Measurements from ENCODE around the gene CCT3. TPM values are rescaled to one million over a fixed set of nuclear protein-coding genes. Genes with fewer than 3 reads are reported as not detected.

The CCT3 gene
- total RNA-seq (2022; extraction: Qiagen RNA extraction; ENCODE audit: low read depth), result 400 to 434 TPM (median 426 TPM) in 5 replicates

DNA sequence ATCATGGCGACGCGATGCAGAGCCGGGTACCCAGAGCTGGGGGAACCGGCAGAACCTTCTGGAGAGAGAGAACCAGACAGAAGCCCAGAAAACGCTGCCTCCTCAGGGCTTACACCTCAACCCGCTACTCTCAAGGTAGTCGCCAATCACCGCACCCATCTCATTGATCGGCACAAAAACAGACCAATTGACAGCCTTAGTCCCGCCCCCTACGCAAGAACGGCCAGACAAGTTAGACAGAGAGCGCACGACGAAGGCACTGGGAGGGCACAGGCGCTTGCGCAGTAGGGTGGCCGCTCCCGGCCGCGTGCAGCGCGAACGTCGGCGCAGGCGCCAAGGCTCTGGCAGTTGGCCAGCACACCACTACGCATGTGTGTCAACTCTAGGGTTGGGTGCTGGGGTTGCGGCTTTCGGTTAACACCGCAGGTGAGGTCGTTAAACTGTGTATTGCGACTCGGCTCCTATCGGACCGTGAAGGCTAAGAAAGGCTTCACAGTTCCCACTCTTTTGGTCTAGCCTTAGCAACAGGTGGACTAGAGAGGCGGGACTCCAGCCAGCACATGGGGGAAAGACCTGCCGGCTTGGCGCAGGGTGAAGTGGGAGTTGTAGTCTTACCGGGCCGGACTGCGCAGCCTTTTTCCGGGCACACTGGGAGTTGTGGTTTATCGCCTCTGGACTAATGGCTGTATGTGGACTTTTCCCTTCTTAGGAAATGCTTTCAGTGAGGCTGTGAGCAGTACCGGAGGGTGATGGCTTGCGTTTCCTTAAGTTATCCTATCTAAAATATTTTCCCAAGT, at the start of gene CCT3, which contains the start of gene TSACC:
Gene CCT3 (minus strand): TSS at position 113 of the 797 bp plus-strand sequence. CDS start 108 bp downstream, at position 5.
Gene TSACC (plus strand): TSS at position 347 of the 797 bp plus-strand sequence. CDS start 1,232 bp downstream, outside the sequence.

DNA sequence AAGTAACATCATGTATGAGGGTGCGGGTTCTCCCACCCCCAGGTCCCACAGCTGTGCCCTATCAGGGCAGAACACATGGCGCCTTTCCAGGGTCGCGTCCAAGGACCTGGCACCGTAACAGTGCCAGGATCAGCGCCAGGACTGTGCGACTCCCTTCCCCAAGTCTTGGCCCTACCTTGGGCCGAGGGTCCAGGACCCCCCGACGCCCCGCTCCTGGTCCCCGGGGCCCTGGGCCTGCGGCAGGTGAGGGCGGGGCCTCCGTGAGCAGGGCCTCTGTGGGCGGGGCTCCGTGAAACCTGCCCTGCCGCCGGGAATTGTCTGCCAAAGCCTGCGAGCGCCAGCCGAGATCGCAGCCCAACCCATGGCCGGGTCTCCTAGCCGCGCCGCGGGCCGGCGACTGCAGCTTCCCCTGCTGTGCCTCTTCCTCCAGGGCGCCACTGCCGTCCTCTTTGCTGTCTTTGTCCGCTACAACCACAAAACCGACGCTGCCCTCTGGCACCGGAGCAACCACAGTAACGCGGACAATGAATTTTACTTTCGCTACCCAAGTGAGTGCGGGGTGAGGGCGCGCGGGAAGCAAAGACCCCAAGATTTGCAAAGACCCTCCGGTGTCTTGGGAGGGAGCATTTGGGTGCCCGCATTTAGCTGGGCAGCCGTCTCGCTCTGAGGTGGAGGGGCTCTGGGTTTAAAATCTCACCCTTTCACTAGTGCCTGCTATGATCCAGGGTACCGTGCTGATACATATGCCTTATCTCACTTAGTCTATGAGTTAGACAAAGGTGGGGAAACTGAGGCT, 31.0 kb upstream of the CCT3 start, which contains the start of gene RHBG:
Gene RHBG (plus strand): TSS at position 323 of the 796 bp plus-strand sequence. CDS start 39 bp downstream, at position 362.

DNA sequence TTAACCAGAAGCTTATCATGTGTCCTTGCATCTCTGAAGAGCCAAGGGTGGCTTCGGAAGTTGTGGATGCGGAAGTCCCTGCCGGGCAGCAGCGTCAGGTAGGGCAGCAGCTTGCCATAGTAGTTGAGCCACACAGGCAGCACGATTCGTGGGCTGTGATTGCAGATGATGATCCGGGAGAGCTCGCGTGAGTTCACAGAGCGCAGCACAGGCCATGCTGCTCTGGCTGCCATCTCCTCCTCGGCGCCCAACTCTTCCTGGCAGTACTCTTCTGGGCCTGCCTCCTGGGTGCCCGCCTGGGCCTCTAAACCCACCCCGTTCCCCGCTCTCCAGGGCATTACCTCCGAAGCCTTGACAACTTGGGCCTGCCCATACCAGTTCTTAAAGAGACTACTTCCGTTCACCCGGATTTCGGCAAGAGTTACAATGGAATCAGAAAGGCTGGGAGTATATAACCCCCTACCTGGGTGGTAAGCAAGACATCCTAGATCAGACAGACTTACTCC, 39.2 kb downstream of the CCT3 start, which contains the start of gene VHLL:
Gene VHLL (minus strand): TSS at position 456 of the 506 bp plus-strand sequence. CDS start 118 bp downstream, at position 338.

DNA sequence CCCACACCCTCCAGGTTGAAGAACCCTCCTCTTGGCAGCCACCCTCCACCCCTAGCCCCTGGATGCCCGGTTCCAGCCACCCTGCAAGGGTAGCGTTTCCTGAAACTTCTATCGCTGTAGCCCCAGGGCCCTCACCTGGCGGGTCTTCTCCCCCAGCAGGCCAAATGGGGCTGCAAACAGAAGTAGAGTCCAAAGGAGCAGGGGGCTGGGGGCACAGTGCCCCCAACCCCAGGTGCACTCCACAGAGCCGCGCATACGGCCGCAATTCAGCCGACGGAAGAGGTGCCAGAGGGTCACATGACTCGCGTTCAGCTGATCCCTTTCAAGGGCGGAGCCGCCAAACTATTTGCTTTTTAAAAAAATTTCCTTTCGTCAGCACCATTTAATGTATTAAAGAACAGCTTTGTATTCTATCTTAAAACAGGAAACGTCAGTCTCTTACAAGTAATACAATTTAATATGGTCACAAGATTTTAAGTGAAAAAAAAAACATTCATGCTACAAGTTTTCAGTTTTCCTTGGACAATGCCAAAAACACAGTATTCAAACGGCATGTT, 42.6 kb downstream of the CCT3 start, which contains the start of gene GLMP:
Gene GLMP (minus strand): TSS at position 289 of the 557 bp plus-strand sequence. CDS start 34 bp downstream, at position 255.

DNA sequence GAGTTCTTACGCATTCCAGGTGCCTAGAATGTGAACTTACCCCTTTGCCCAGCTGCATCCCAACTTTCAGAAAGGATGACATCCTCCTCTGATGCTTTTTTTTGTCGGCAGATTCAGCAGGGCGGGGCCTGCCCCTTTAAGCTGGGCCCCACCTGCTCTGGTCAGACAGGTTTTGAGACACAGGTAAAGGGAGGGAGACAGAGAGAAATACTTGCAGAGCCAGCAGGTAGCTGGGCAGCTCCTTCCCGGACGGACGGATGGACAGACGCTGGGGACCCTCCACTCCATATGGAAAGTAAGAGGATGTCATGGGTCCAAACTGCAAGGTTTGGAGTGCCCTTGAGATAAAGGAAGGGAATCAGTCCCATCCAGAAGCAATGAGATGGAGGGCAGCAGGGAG, 54.0 kb downstream of the CCT3 start, which contains the start of gene TMEM79:
Gene TMEM79 (plus strand): TSS at position 214 of the 400 bp plus-strand sequence. CDS start 902 bp downstream, outside the sequence.

DNA sequence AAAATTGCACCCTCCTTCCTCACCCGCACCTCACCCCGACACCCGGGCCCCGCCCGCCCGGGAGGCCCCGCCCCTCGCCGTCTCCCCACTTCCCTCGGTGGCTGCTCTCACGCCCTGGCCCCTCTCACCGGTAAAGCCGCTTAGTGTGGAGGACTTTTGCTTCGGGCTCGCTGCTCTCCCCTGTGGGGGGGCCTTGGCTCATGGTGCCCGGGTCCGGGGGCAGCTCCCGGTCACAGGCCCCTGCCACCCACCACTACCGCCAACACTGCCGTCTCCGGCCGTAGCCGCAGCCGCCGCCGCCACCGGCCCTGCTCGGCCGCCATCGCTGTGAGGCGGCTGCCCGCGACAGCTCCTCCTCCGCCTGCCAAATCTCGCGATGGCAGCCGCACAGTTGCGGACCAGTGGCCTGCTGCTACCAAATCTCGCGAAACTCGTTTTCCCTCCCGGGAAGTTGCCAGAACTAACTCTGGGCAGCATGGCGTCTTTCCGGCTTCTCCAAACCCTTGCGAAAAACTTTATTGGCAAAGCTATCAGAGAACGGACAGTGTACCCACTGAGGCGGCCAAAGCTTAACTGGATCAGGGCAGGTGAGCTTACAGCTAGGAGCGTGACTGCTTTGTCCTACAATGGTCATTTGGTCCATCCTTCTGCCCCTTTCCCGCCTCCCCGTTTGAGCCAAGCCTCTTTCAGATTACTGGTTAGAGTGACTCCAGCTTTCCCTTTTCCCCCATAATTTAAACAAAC, 55.4 kb downstream of the CCT3 start, which contains the start of gene SMG5:
Gene SMG5 (minus strand): TSS at position 347 of the 744 bp plus-strand sequence. CDS start 145 bp downstream, at position 202.

Other genes with a start within 250 kb of the CCT3 start
- 631 to 722 TPM (median 685 TPM) in 5 replicates for gene LMNA, start 223.6 kb downstream of the CCT3 start, total RNA-seq (2022; extraction: Qiagen RNA extraction; ENCODE audit: low read depth)
- 0.34 to 0.65 TPM (median 0.41 TPM) in 5 replicates for gene SEMA4A, start 184.7 kb downstream of the CCT3 start, total RNA-seq (2022; extraction: Qiagen RNA extraction; ENCODE audit: low read depth)
- 25.6 to 29.8 TPM (median 29.2 TPM) in 5 replicates for gene SLC25A44, start 144.2 kb downstream of the CCT3 start, total RNA-seq (2022; extraction: Qiagen RNA extraction; ENCODE audit: low read depth)
- gene PMF1, start 125.3 kb downstream of the CCT3 start, total RNA-seq (2022; extraction: Qiagen RNA extraction; ENCODE audit: low read depth), result 55.5 to 61.3 TPM (median 60.0 TPM) in 5 replicates
- 0.27 to 1.2 TPM (median 0.44 TPM) in 4 of 5 replicates, not detected in the other for gene BGLAP, start 96.1 kb downstream of the CCT3 start, total RNA-seq (2022; extraction: Qiagen RNA extraction; ENCODE audit: low read depth)
- gene PAQR6, start 90.2 kb downstream of the CCT3 start, total RNA-seq (2022; extraction: Qiagen RNA extraction; ENCODE audit: low read depth), result 2.9 to 5.1 TPM (median 3.0 TPM) in 5 replicates
- gene SMG5, start 55.5 kb downstream of the CCT3 start, total RNA-seq (2022; extraction: Qiagen RNA extraction; ENCODE audit: low read depth), result 42.8 to 50.5 TPM (median 49.3 TPM) in 5 replicates
- gene TMEM79, start 54.0 kb downstream of the CCT3 start, total RNA-seq (2022; extraction: Qiagen RNA extraction; ENCODE audit: low read depth), result 5.5 to 10.5 TPM (median 8.5 TPM) in 5 replicates
- gene GLMP, start 42.6 kb downstream of the CCT3 start, total RNA-seq (2022; extraction: Qiagen RNA extraction; ENCODE audit: low read depth), result 33.8 to 48.8 TPM (median 47.3 TPM) in 5 replicates
- gene VHLL, start 39.0 kb downstream of the CCT3 start, total RNA-seq (2022; extraction: Qiagen RNA extraction; ENCODE audit: low read depth), result not detected in 5 replicates
- gene TSACC, start 234 bp upstream of the CCT3 start, total RNA-seq (2022; extraction: Qiagen RNA extraction; ENCODE audit: low read depth), result 1.4 to 2.5 TPM (median 2.3 TPM) in 5 replicates
- not detected in 5 replicates for gene RHBG, start 30.9 kb upstream of the CCT3 start, total RNA-seq (2022; extraction: Qiagen RNA extraction; ENCODE audit: low read depth)
- gene MEF2D, start 162.5 kb upstream of the CCT3 start, total RNA-seq (2022; extraction: Qiagen RNA extraction; ENCODE audit: low read depth), result 24.4 to 37.4 TPM (median 33.9 TPM) in 5 replicates
- gene IQGAP3, start 234.3 kb upstream of the CCT3 start, total RNA-seq (2022; extraction: Qiagen RNA extraction; ENCODE audit: low read depth), result 13.6 to 17.9 TPM (median 15.8 TPM) in 5 replicates
- not detected in 5 replicates for gene TTC24, start 241.4 kb upstream of the CCT3 start, total RNA-seq (2022; extraction: Qiagen RNA extraction; ENCODE audit: low read depth)

Measured in A549 treated with CpdA at 1 μM for 4 hours (cell line).